MM.1S (cell line): ENCODE data around the gene LMNTD2.

Experiments
- DNase-seq: peaks from one replicate; pipeline ENCODE4 v3.0.0-alpha.2; 2015
- H2AFZ ChIP-seq: fragments of 300-600 bp; sonication (generic); 2 replicates; pipeline ENCODE4 v1.6.0; 2016; ENCODE audit warnings: antibody characterized with exemption, low read length
- H3F3A ChIP-seq: fragments of 300-600 bp; sonication (generic); 2 replicates; pipeline ENCODE4 v1.6.1; 2016; ENCODE audit warnings: mild to moderate bottlenecking, antibody characterized with exemption, low read length, moderate library complexity, mixed read lengths; ENCODE audit not compliant: insufficient read depth
- H3K27ac ChIP-seq: fragments of 300-600 bp; sonication (generic); 2 replicates; pipeline ENCODE4 v1.5.1; 2016; ENCODE audit warnings: mild to moderate bottlenecking, low read length
- H3K27me3 ChIP-seq: fragments of 300-600 bp; sonication (generic); replicated peaks from 2 replicates; pipeline ENCODE4 v1.6.0; 2016; ENCODE audit warnings: low read length; ENCODE audit not compliant: insufficient read depth
- H3K36me3 ChIP-seq: fragments of 300-600 bp; sonication (generic); replicated peaks from 2 replicates; pipeline ENCODE4 v1.6.1; 2016; ENCODE audit warnings: mild to moderate bottlenecking, low read length, mixed read lengths; ENCODE audit not compliant: insufficient read depth
- H3K4me1 ChIP-seq: fragments of 300-600 bp; sonication (generic); 2 replicates; pipeline ENCODE4 v1.6.1; 2016; ENCODE audit warnings: low read length, mixed read lengths
- H3K4me2 ChIP-seq: fragments of 300-600 bp; sonication (generic); 2 replicates; pipeline ENCODE4 v1.6.0; 2016; ENCODE audit warnings: low read depth, low read length
- H3K4me3 ChIP-seq: fragments of 300-600 bp; sonication (generic); 2 replicates; pipeline ENCODE4 v1.5.1; 2016; ENCODE audit warnings: low read length, mixed read lengths
- H3K79me2 ChIP-seq: fragments of 300-600 bp; sonication (generic); 2 replicates; pipeline ENCODE4 v1.6.1; 2016; ENCODE audit warnings: mixed run types, low read length, mixed read lengths
- H3K9ac ChIP-seq: fragments of 300-600 bp; sonication (generic); 2 replicates; pipeline ENCODE4 v1.6.1; 2016; ENCODE audit warnings: low read length, mixed read lengths
- H3K9me2 ChIP-seq: fragments of 300-600 bp; sonication (generic); replicated peaks from 2 replicates; pipeline ENCODE4 v1.6.1; 2016; ENCODE audit warnings: mild to moderate bottlenecking, low read length, mixed read lengths; ENCODE audit not compliant: insufficient read depth
- H3K9me3 ChIP-seq: fragments of 300-600 bp; sonication (generic); replicated peaks from 2 replicates; pipeline ENCODE4 v1.6.1; 2016; ENCODE audit warnings: mild to moderate bottlenecking, low read length, mixed read lengths; ENCODE audit not compliant: insufficient read depth
- H4K20me1 ChIP-seq: fragments of 300-600 bp; sonication (generic); 2 replicates; pipeline ENCODE4 v1.6.1; 2016; ENCODE audit warnings: mild to moderate bottlenecking, low read length, moderate library complexity, mixed read lengths; ENCODE audit not compliant: insufficient read depth
- EZH2 ChIP-seq: fragments of 300-600 bp; sonication (generic); optimal IDR thresholded peaks from 2 replicates; pipeline ENCODE3; 2017; ENCODE audit warnings: low read depth, mild to moderate bottlenecking, antibody characterized with exemption, low read length, mixed read lengths
- EZH2phosphoT487 ChIP-seq: fragments of 300-600 bp; sonication (generic); IDR thresholded peaks from 2 replicates; pipeline ENCODE4 v1.6.1; 2018; ENCODE audit warnings: antibody characterized with exemption, low read length
- TF ChIP-seq, protein P1 (sequence below): fragments of 300-600 bp; sonication (generic); IDR thresholded peaks from 2 replicates; pipeline ENCODE4 v1.5.1; 2016; ENCODE audit warnings: antibody characterized with exemption, low read length, mixed read lengths

The LMNTD2 gene

DNA sequence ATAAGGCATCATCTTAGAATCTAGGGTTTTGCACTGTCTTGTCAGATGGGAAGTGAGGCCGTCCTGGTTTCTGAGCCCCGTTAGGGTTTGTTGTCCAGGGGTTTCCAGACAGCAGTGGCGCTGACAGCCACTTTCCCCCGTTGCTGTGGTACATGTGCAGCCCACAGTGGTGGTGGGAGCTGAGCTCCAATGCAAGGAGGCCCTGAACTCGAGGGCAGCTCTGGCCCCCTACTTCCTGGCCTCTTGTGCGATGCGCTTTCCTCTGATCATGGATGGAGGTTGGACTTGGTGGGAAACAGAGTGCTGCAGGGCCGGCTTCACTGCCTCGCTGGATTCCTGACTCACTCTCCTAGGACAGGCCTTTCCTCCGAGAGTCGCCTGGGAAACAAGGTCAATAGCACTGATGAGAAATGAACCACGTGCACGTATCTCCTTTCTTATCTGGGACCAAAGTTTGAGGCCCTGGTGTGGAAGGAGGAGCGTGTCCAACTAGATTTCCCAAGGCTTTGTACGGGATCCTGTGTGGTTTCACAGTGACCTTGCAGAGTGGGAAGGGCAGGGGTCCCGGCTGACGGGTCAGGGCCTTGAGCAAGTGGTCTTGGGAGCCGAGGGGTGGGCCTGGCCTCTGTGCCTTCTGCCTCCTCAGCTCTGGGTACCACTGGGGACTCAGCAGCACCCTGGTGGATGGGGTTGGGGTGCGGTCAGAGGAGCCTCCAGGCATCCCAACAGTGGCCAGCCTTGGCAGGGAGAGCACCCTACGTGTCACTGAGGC lies 19.5 kb upstream of the LMNTD2 start:
- TF ChIP-seq EZH2 (no peak), EZH2phosphoT487 (no peak)
- TF ChIP-seq, protein P1, sequence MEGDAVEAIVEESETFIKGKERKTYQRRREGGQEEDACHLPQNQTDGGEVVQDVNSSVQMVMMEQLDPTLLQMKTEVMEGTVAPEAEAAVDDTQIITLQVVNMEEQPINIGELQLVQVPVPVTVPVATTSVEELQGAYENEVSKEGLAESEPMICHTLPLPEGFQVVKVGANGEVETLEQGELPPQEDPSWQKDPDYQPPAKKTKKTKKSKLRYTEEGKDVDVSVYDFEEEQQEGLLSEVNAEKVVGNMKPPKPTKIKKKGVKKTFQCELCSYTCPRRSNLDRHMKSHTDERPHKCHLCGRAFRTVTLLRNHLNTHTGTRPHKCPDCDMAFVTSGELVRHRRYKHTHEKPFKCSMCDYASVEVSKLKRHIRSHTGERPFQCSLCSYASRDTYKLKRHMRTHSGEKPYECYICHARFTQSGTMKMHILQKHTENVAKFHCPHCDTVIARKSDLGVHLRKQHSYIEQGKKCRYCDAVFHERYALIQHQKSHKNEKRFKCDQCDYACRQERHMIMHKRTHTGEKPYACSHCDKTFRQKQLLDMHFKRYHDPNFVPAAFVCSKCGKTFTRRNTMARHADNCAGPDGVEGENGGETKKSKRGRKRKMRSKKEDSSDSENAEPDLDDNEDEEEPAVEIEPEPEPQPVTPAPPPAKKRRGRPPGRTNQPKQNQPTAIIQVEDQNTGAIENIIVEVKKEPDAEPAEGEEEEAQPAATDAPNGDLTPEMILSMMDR = no peak
- Histone ChIP-seq H3K79me2 (peaks cover 78% of the 10 kb centered on the region), H3K36me3 (peaks cover 6% of the 10 kb centered on the region; the same call in 1 of the 2 replicates), H3K9ac (no peak overlapping the region), H3K9me2 (no peaks in the 10 kb centered on the region), H3K27ac (no peak overlapping the region), H4K20me1 (peaks cover 46% of the 10 kb centered on the region), H3K27me3 (0 out of 2 replicates have a peak, but pooled peaks cover 5% of the 10 kb centered on the region), H3K9me3 (no peaks in the 10 kb centered on the region), H3K4me3 (no peak overlapping the region), H3K4me1 (peaks cover 13% of the 10 kb centered on the region), H2AFZ (no peak overlapping the region), H3K4me2 (no peak overlapping the region), H3F3A (no peaks in the 10 kb centered on the region)
- DNase-seq = no peak

DNA sequence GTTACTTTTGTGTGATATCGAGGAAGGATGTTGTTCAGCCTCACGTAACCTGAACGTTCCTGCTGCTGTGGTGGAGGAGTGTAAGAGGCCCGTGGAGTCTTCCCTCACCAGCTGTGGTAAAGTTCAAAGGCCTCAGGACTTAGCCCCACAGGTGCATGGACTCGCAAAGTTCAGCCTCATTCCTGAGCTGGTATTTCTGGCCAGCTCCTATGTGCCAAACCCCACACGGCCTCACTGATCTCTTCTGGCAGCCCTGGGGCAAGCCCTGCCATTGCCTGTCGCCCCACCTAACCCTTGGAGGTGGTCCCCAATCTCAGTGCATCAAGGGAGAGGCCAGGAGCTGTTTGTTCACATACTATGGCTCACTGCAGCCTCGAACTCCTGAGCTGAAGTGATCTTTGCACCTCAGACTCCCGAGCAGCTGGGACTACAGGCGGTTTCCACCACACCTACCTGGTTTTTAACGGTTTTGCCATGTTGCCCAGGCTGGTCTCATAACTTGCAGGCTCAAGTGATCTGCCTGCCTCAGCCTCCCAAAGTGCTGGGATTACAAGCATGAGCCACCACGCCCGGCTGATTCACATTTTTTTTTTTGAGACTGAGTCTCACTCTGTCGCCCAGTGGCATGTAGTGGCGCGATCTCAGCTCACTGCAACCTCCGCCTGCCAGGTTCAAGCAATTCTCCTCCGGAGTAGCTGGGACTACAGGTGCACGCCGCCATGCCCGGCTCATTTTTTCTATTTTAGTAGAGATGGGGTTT lies 17.9 kb upstream of the LMNTD2 start:
- Histone ChIP-seq H3K9me3 (no peaks in the 10 kb centered on the region), H3K27me3 (0 out of 2 replicates have a peak, but pooled peaks cover 8% of the 10 kb centered on the region), H3K9me2 (no peaks in the 10 kb centered on the region), H4K20me1 (peaks cover 44% of the 10 kb centered on the region), H3F3A (no peaks in the 10 kb centered on the region), H2AFZ (no peak overlapping the region), H3K4me1 (peaks cover 16% of the 10 kb centered on the region), H3K36me3 (peaks cover 3% of the 10 kb centered on the region; the same call in 1 of the 2 replicates), H3K4me3 (peak overlapping the region; percentile 92; the same call in 1 of the 2 replicates), H3K27ac (peak overlapping the region; percentile 34; the same call in 1 of the 2 replicates), H3K9ac (peak overlapping the region; percentile 33; the same call in 1 of the 2 replicates), H3K4me2 (peak overlapping the region; percentile 70), H3K79me2 (peaks cover 67% of the 10 kb centered on the region)
- TF ChIP-seq, protein P1 = no peak
- no peak for TF ChIP-seq EZH2
- no peak for TF ChIP-seq EZH2phosphoT487
- peak; percentile 43 for DNase-seq

DNA sequence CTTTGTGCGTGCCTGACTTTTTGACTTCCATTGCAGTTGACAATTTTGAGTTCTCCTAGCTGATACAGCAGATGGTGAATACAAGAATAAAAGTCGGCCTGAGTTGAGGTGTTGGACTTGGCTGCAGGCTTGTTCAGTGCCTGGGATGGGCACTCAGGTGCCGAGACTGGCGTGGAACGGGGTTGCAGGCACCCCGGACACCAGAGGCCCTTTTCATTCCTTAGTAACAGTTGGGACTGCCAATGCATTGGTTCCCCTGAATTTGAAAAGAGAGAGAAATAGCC lies 17.0 kb upstream of the LMNTD2 start:
- H4K20me1 ChIP-seq = peaks cover 43% of the 10 kb centered on the region
- H3K4me3 ChIP-seq = peak overlapping the region; percentile 92
- H2AFZ ChIP-seq = no peak overlapping the region
- H3K9me2 ChIP-seq = no peaks in the 10 kb centered on the region
- TF ChIP-seq EZH2phosphoT487 = no peak
- TF ChIP-seq EZH2 = no peak
- TF ChIP-seq, protein P1 = no peak
- no peaks in the 10 kb centered on the region for H3K9me3 ChIP-seq
- H3K36me3 ChIP-seq = no peaks in the 10 kb centered on the region
- peaks cover 16% of the 10 kb centered on the region for H3K4me1 ChIP-seq
- H3K4me2 ChIP-seq = peak overlapping the region; percentile 70
- peak overlapping the region; percentile 84 for H3K9ac ChIP-seq
- DNase-seq = no peak
- H3K27me3 ChIP-seq = 0 out of 2 replicates have a peak, but pooled peaks cover 8% of the 10 kb centered on the region
- H3K27ac ChIP-seq = peak overlapping the region; percentile 34; the same call in 1 of the 2 replicates
- no peaks in the 10 kb centered on the region for H3F3A ChIP-seq
- H3K79me2 ChIP-seq = peaks cover 58% of the 10 kb centered on the region
